ENCODE data around the gene BSN. TPM values are rescaled to one million over a fixed set of nuclear protein-coding genes. Genes with fewer than 3 reads are reported as not detected.

BSN gene
- total and polyA plus RNA-seq, 2 experiments from 2014 or later, result under 0.01 to 0.03 TPM

- Histone ChIP-seq H3F3A (ENCODE audit: insufficient read depth) (0 out of 2 replicates have a peak, but pooled peaks cover 4% of the 10 kb centered on the region), H3K79me2 (ENCODE audit: insufficient read depth) (no peaks in the 10 kb centered on the region), H4K20me1 (ENCODE audit: insufficient read depth) (no peaks in the 10 kb centered on the region), H2AFZ (no peak overlapping the region), H3K36me3 (ENCODE audit: low read depth) (no peaks in the 10 kb centered on the region), H3K9me3 (ENCODE audit: low read depth) (no peaks in the 10 kb centered on the region), H3K4me2 (ENCODE audit: unreplicated experiment) (no peak overlapping the region), H3K9ac (no peak overlapping the region), H3K27ac (no peak overlapping the region), H3K4me3 (no peak overlapping the region), H3K27me3 (replicated peaks; ENCODE audit: insufficient read depth) (no peaks in the 10 kb centered on the region), H3K9me2 (ENCODE audit: insufficient read depth) (no peaks in the 10 kb centered on the region), H3K4me1 (ENCODE audit: insufficient read depth) (no peaks in the 10 kb centered on the region)
- TF ChIP-seq EZH2 (IDR thresholded peaks at IDR 0.05; ENCODE audit: insufficient read depth, poor library complexity, severe bottlenecking), result no peak
- no peak for TF ChIP-seq EZH2phosphoT487 (IDR thresholded peaks at IDR 0.05; ENCODE audit: insufficient read depth, low read depth)
- DNase-seq, result no peak
- in situ Hi-C loops (cut with MboI), result no loop called here
- 88% methylated on average over 7 of the region's 7 CpGs for WGBS, 2 experiments (ENCODE audit: low coverage in 1 of 2, low lambda C conversion rate in 2 of 2, missing lambda C conversion rate in 2 of 2)
Measured at GRCh38 chr3:49703956-49704355, 149.7 kb downstream of the BSN start.

GRCh38 chr3:49704629-49705028 lies 150.4 kb downstream of the BSN start:
- TF ChIP-seq EZH2 (IDR thresholded peaks at IDR 0.05; ENCODE audit: insufficient read depth, poor library complexity, severe bottlenecking) (no peak), EZH2phosphoT487 (IDR thresholded peaks at IDR 0.05; ENCODE audit: insufficient read depth, low read depth) (no peak)
- WGBS, 2 experiments (ENCODE audit: low coverage in 1 of 2, low lambda C conversion rate in 2 of 2, missing lambda C conversion rate in 2 of 2), result 92 to 99% methylated on average over 8 of the region's 8 CpGs
- Histone ChIP-seq H3K9me3 (ENCODE audit: low read depth) (no peaks in the 10 kb centered on the region), H3K36me3 (ENCODE audit: low read depth) (no peaks in the 10 kb centered on the region), H3K4me1 (ENCODE audit: insufficient read depth) (no peaks in the 10 kb centered on the region), H3K9ac (no peak overlapping the region), H2AFZ (no peak overlapping the region), H3K27me3 (replicated peaks; ENCODE audit: insufficient read depth) (no peaks in the 10 kb centered on the region), H3K4me2 (ENCODE audit: unreplicated experiment) (no peak overlapping the region), H3K4me3 (no peak overlapping the region), H3K27ac (no peak overlapping the region), H4K20me1 (ENCODE audit: insufficient read depth) (no peaks in the 10 kb centered on the region), H3K9me2 (ENCODE audit: insufficient read depth) (no peaks in the 10 kb centered on the region), H3K79me2 (ENCODE audit: insufficient read depth) (no peaks in the 10 kb centered on the region), H3F3A (ENCODE audit: insufficient read depth) (0 out of 2 replicates have a peak, but pooled peaks cover 4% of the 10 kb centered on the region)
- no peak for DNase-seq
- in situ Hi-C loops (cut with MboI), result no loop called here

GRCh38 chr3:49705390-49705960 lies 151.2 kb downstream of the BSN start:
- Histone ChIP-seq H3K79me2 (ENCODE audit: insufficient read depth) (no peaks in the 10 kb centered on the region), H3K4me2 (ENCODE audit: unreplicated experiment) (no peak overlapping the region), H3K4me3 (no peak overlapping the region), H3K36me3 (ENCODE audit: low read depth) (no peaks in the 10 kb centered on the region), H4K20me1 (ENCODE audit: insufficient read depth) (no peaks in the 10 kb centered on the region), H3K9ac (no peak overlapping the region), H2AFZ (no peak overlapping the region), H3K27ac (no peak overlapping the region), H3K27me3 (replicated peaks; ENCODE audit: insufficient read depth) (no peaks in the 10 kb centered on the region), H3F3A (ENCODE audit: insufficient read depth) (0 out of 2 replicates have a peak, but pooled peaks cover 4% of the 10 kb centered on the region), H3K9me2 (ENCODE audit: insufficient read depth) (no peaks in the 10 kb centered on the region), H3K4me1 (ENCODE audit: insufficient read depth) (no peaks in the 10 kb centered on the region), H3K9me3 (ENCODE audit: low read depth) (no peaks in the 10 kb centered on the region)
- no peak for DNase-seq
- in situ Hi-C loops (cut with MboI), result no loop called here
- 86 to 91% methylated on average over 13 to 15 of the region's 17 CpGs for WGBS, 2 experiments (ENCODE audit: low coverage in 1 of 2, low lambda C conversion rate in 2 of 2, missing lambda C conversion rate in 2 of 2)
- no peak for TF ChIP-seq EZH2phosphoT487 (IDR thresholded peaks at IDR 0.05; ENCODE audit: insufficient read depth, low read depth)
- no peak for TF ChIP-seq EZH2 (IDR thresholded peaks at IDR 0.05; ENCODE audit: insufficient read depth, poor library complexity, severe bottlenecking)

- H3K4me2 ChIP-seq (ENCODE audit: unreplicated experiment), result no peak overlapping the region
- H2AFZ ChIP-seq, result no peak overlapping the region
- no peaks in the 10 kb centered on the region for H3K36me3 ChIP-seq (ENCODE audit: low read depth)
- TF ChIP-seq EZH2 (IDR thresholded peaks at IDR 0.05; ENCODE audit: insufficient read depth, poor library complexity, severe bottlenecking) (no peak), EZH2phosphoT487 (IDR thresholded peaks at IDR 0.05; ENCODE audit: insufficient read depth, low read depth) (no peak)
- H3K9ac ChIP-seq, result no peak overlapping the region
- no peaks in the 10 kb centered on the region for H4K20me1 ChIP-seq (ENCODE audit: insufficient read depth)
- no peaks in the 10 kb centered on the region for H3K9me2 ChIP-seq (ENCODE audit: insufficient read depth)
- H3K4me1 ChIP-seq (ENCODE audit: insufficient read depth), result no peaks in the 10 kb centered on the region
- 60 to 74% methylated on average over 6 to 9 of the region's 9 CpGs for WGBS, 2 experiments (ENCODE audit: low coverage in 1 of 2, low lambda C conversion rate in 2 of 2, missing lambda C conversion rate in 2 of 2)
- DNase-seq, result no peak
- H3K79me2 ChIP-seq (ENCODE audit: insufficient read depth), result no peaks in the 10 kb centered on the region
- H3F3A ChIP-seq (ENCODE audit: insufficient read depth), result 0 out of 2 replicates have a peak, but pooled peaks cover 4% of the 10 kb centered on the region
- no peaks in the 10 kb centered on the region for H3K9me3 ChIP-seq (ENCODE audit: low read depth)
- H3K4me3 ChIP-seq, result no peak overlapping the region
- in situ Hi-C loops (cut with MboI), result no loop called here
- no peaks in the 10 kb centered on the region for H3K27me3 ChIP-seq (replicated peaks; ENCODE audit: insufficient read depth)
- no peak overlapping the region for H3K27ac ChIP-seq
Measured at GRCh38 chr3:49706456-49707112, 152.3 kb downstream of the BSN start.
